Duodenal mucosa (tissue), 2 donors: ENCODE results near the gene URGCP.
"Not testable (repeated sequence)": the region's sequence is repeated elsewhere in the genome, so short reads cannot be mapped to it uniquely, and the experiment has no call there.

Experiments used
- H3K27ac ChIP-seq: one replicate; pipeline ENCODE4 v1.7.0; 2013; ENCODE audit warnings: low read depth, low read length
- H3K27me3 ChIP-seq, 2 donors: one replicate each; pipeline ENCODE4 v1.7.0; 2013; ENCODE audit warnings: low read length in 2 of 2, control low read depth in 1 of 2; ENCODE audit not compliant: insufficient read depth in 2 of 2, control insufficient read depth in 1 of 2
- H3K36me3 ChIP-seq, 2 donors: one replicate each; pipeline ENCODE4 v1.7.0; 2013; ENCODE audit warnings: low read length in 2 of 2, control low read depth in 1 of 2; ENCODE audit not compliant: insufficient read depth in 2 of 2, control insufficient read depth in 1 of 2
- H3K4me1 ChIP-seq, 2 donors: one replicate each; pipeline ENCODE4 v1.7.0; 2013; ENCODE audit warnings: low read length in 2 of 2, control low read depth in 1 of 2; ENCODE audit not compliant: insufficient read depth in 2 of 2, control insufficient read depth in 1 of 2
- H3K4me3 ChIP-seq, 2 donors: one replicate each; pipeline ENCODE4 v1.7.0; 2013; ENCODE audit warnings: low read length in 2 of 2, low read depth in 1 of 2
- H3K9ac ChIP-seq, 2 donors: one replicate each; pipeline ENCODE4 v1.7.0; 2013; ENCODE audit warnings: low read length in 2 of 2, low read depth in 1 of 2
- H3K9me3 ChIP-seq, 2 donors: one replicate each; pipeline ENCODE4 v1.7.0; 2013; ENCODE audit warnings: low read length in 2 of 2, control low read depth in 1 of 2; ENCODE audit not compliant: control insufficient read depth in 1 of 2

The URGCP gene

GRCh38 chr7:43921423-43921822, 15.0 kb upstream of the URGCP start:
- Histone ChIP-seq H3K4me1 (peaks cover 4% of the 10 kb centered on the region in 2 donors), H3K4me3 (no peak overlapping the region), H3K36me3 (no peaks in the 10 kb centered on the region), H3K9me3 (no peaks in the 10 kb centered on the region), H3K9ac (no peak overlapping the region), H3K27ac (no peak overlapping the region), H3K27me3 (no peaks in the 10 kb centered on the region)

- H3K36me3 ChIP-seq = no peaks in the 10 kb centered on the region
- no peak overlapping the region for H3K9ac ChIP-seq
- no peak overlapping the region for H3K27ac ChIP-seq
- no peaks in the 10 kb centered on the region for H3K9me3 ChIP-seq
- peaks cover 0 to 3% of the 10 kb centered on the region in 2 donors for H3K4me1 ChIP-seq
- H3K4me3 ChIP-seq = no peak overlapping the region
- H3K27me3 ChIP-seq = no peaks in the 10 kb centered on the region
Measured at GRCh38 chr7:43915907-43916306, 9.5 kb upstream of the URGCP start.

- Histone ChIP-seq H3K27me3 (no peaks in the 10 kb centered on the region), H3K27ac (no peak overlapping the region), H3K4me1 (no peaks in the 10 kb centered on the region), H3K9ac (no peak overlapping the region), H3K36me3 (no peaks in the 10 kb centered on the region), H3K4me3 (no peak overlapping the region), H3K9me3 (no peaks in the 10 kb centered on the region)
Measured at GRCh38 chr7:43914795-43915194, 8.4 kb upstream of the URGCP start.

GRCh38 chr7:43905956-43906330, 453 bp downstream of the URGCP start:
- Histone ChIP-seq H3K9me3 (no peaks in the 10 kb centered on the region), H3K27me3 (no peaks in the 10 kb centered on the region), H3K4me1 (peaks cover 0 to 26% of the 10 kb centered on the region in 2 donors), H3K36me3 (peaks cover 0 to 13% of the 10 kb centered on the region in 2 donors), H3K9ac (peak overlapping the region; percentile 90 to 92), H3K4me3 (peak overlapping the region; percentile 86), H3K27ac (peak overlapping the region; percentile 81)

GRCh38 chr7:43905209-43905946, 1.0 kb downstream of the URGCP start:
- Histone ChIP-seq H3K36me3 (peaks cover 0 to 16% of the 10 kb centered on the region in 2 donors), H3K9me3 (no peaks in the 10 kb centered on the region), H3K27me3 (no peaks in the 10 kb centered on the region), H3K9ac (peak overlapping the region; percentile 90 to 92), H3K4me1 (peaks cover 0 to 26% of the 10 kb centered on the region in 2 donors), H3K4me3 (peak overlapping the region; percentile 86), H3K27ac (peak overlapping the region; percentile 81)

- peaks cover 0 to 26% of the 10 kb centered on the region in 2 donors for H3K4me1 ChIP-seq
Measured at GRCh38 chr7:43904533-43905208, 1.7 kb downstream of the URGCP start.

GRCh38 chr7:43902542-43903054, 3.8 kb downstream of the URGCP start:
- Histone ChIP-seq H3K9me3 (no peaks in the 10 kb centered on the region), H3K27ac (no peak overlapping the region), H3K9ac (no peak overlapping the region), H3K4me1 (peaks cover 0 to 26% of the 10 kb centered on the region in 2 donors), H3K36me3 (peaks cover 0 to 16% of the 10 kb centered on the region in 2 donors), H3K27me3 (no peaks in the 10 kb centered on the region), H3K4me3 (no peak overlapping the region)

More at GRCh38 chr7:43904533-43905208, 1.7 kb downstream of the URGCP start:
- H3K36me3 ChIP-seq = peaks cover 0 to 16% of the 10 kb centered on the region in 2 donors
- no peak overlapping the region for H3K27ac ChIP-seq
- no peak overlapping the region for H3K9ac ChIP-seq
- H3K4me3 ChIP-seq = peak overlapping the region; percentile 42 to 86
- no peaks in the 10 kb centered on the region for H3K27me3 ChIP-seq
- no peaks in the 10 kb centered on the region for H3K9me3 ChIP-seq

GRCh38 chr7:43898571-43898970, 7.8 kb downstream of the URGCP start:
- H3K9ac ChIP-seq, H3K4me1 ChIP-seq, H3K27ac ChIP-seq, H3K9me3 ChIP-seq, H3K27me3 ChIP-seq, H3K4me3 ChIP-seq: not testable (repeated sequence)
- H3K36me3 ChIP-seq = peaks cover 0 to 12% of the 10 kb centered on the region in 2 donors

- Histone ChIP-seq H3K4me3 (no peak overlapping the region), H3K36me3 (peaks cover 0 to 3% of the 10 kb centered on the region in 2 donors), H3K4me1 (peaks cover 4 to 5% of the 10 kb centered on the region in 2 donors), H3K9me3 (no peaks in the 10 kb centered on the region), H3K27me3 (no peaks in the 10 kb centered on the region), H3K27ac (no peak overlapping the region), H3K9ac (no peak overlapping the region)
Measured at GRCh38 chr7:43895847-43896415, 10.5 kb downstream of the URGCP start.
